HG02840 (cell line): ENCODE measurements around the gene SDCCAG8.
"Not testable (repeated sequence)": the region's sequence is repeated elsewhere in the genome, so short reads cannot be mapped to it uniquely, and the experiment has no call there.

Experiments
- ATAC-seq: cut with Tn5 transposase; IDR thresholded peaks from one replicate; pipeline ENCODE4 v1.9.1; 2021; ENCODE audit warnings: mild to moderate bottlenecking, moderate library complexity, moderate number of reproducible peaks; ENCODE audit not compliant: unreplicated experiment, low FRiP score

SDCCAG8 gene

GRCh38 chr1:243322326-243322725 lies 66.5 kb downstream of the SDCCAG8 start:
- ATAC-seq, result no peak

GRCh38 chr1:243323491-243323890 lies 67.7 kb downstream of the SDCCAG8 start:
- ATAC-seq, result no peak

GRCh38 chr1:243325305-243325890 lies 69.6 kb downstream of the SDCCAG8 start:
- no peak for ATAC-seq

GRCh38 chr1:243332440-243332839 lies 76.6 kb downstream of the SDCCAG8 start:
- ATAC-seq, result no peak

GRCh38 chr1:243335292-243335691 lies 79.5 kb downstream of the SDCCAG8 start:
- ATAC-seq, result no peak

GRCh38 chr1:243336163-243336562 lies 80.3 kb downstream of the SDCCAG8 start:
- no peak for ATAC-seq

- ATAC-seq, result not testable (repeated sequence)
Observed at GRCh38 chr1:243338848-243339247, 83.0 kb downstream of the SDCCAG8 start.

- no peak for ATAC-seq
Observed at GRCh38 chr1:243341074-243341473, 85.2 kb downstream of the SDCCAG8 start.

GRCh38 chr1:243343970-243344937 lies 88.4 kb downstream of the SDCCAG8 start:
- ATAC-seq, result no peak

- no peak for ATAC-seq
Observed at GRCh38 chr1:243345205-243345604, 89.4 kb downstream of the SDCCAG8 start.

- no peak for ATAC-seq
Observed at GRCh38 chr1:243346016-243346415, 90.2 kb downstream of the SDCCAG8 start.

- ATAC-seq, result no peak
Observed at GRCh38 chr1:243346468-243346867, 90.6 kb downstream of the SDCCAG8 start.

GRCh38 chr1:243348331-243348730 lies 92.5 kb downstream of the SDCCAG8 start:
- ATAC-seq, result no peak

GRCh38 chr1:243349128-243349527 lies 93.3 kb downstream of the SDCCAG8 start:
- ATAC-seq, result no peak

- ATAC-seq, result no peak
Observed at GRCh38 chr1:243351337-243351736, 95.5 kb downstream of the SDCCAG8 start.

GRCh38 chr1:243354511-243355153 lies 98.8 kb downstream of the SDCCAG8 start:
- ATAC-seq, result no peak

- ATAC-seq, result no peak
Observed at GRCh38 chr1:243363832-243364231, 108.0 kb downstream of the SDCCAG8 start.

GRCh38 chr1:243364330-243364729 lies 108.5 kb downstream of the SDCCAG8 start:
- no peak for ATAC-seq

- no peak for ATAC-seq
Observed at GRCh38 chr1:243364866-243365265, 109.0 kb downstream of the SDCCAG8 start.

- no peak for ATAC-seq
Observed at GRCh38 chr1:243367314-243367713, 111.5 kb downstream of the SDCCAG8 start.

GRCh38 chr1:243374412-243374811 lies 118.6 kb downstream of the SDCCAG8 start:
- no peak for ATAC-seq
